DMS114 treated with DMSO at 0.1 percent for 48 hours (cell line): ENCODE results near the gene RAPGEF4.
"Not testable (repeated sequence)": the region's sequence is repeated elsewhere in the genome, so short reads cannot be mapped to it uniquely, and the experiment has no call there.

Source experiments
- DNase-seq: peaks from one replicate; lab custom pipeline; 2025; ENCODE audit not compliant: unreplicated experiment; lab: John Stamatoyannopoulos, UW

RAPGEF4 gene

GRCh38 chr2:173090276-173090877, 354.7 kb downstream of the RAPGEF4 start:
- DNase-seq = no peak

GRCh38 chr2:173090973-173091660, 355.5 kb downstream of the RAPGEF4 start:
- DNase-seq = no peak

DNA sequence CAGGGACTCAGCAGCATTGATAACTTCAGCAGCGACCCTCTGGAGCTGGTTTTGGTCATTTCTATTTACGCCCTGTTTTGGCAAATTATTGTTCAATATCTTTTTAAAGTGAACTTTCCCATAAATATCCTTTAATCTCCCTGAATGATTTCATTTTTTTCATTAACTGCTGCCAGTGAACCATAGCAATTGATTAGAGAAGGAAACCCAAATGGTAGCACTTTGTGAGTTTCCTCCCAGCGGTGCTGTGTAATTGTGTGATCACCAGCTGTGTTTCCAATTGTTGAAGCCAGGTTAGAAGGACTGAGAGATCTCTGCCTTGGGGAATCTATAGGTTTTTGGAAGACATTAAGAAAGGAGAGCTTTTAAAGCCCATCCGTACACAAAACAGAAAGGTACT, 356.3 kb downstream of the RAPGEF4 start:
- no peak for DNase-seq

- no peak for DNase-seq
Measured at GRCh38 chr2:173092844-173093402, 357.3 kb downstream of the RAPGEF4 start.

- not testable (repeated sequence) for DNase-seq
Measured at GRCh38 chr2:173093617-173094016, 358.0 kb downstream of the RAPGEF4 start.

- no peak for DNase-seq
Measured at GRCh38 chr2:173094731-173095130, 359.1 kb downstream of the RAPGEF4 start.

GRCh38 chr2:173095356-173095755, 359.7 kb downstream of the RAPGEF4 start:
- DNase-seq = no peak

DNA sequence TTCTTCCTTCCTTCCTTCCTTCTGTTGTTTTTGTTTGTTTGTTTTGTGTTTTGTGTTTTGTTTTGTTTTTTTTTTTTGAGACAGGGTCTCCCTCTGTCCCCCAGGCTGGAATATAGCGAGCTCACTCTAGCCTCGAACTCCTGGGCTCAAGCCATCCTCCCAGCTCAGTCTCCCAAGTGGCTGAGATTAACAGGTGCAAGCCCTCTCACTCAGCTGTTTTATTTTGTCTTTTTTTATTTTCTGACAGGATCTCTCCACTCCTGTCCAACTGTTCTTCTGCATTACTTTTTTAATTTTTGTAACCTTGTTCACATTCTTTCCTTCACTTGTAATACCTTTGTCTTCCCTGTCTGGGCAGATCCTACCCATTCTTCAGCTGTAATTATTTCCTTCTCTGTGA, 363.6 kb downstream of the RAPGEF4 start:
- DNase-seq = no peak

DNA sequence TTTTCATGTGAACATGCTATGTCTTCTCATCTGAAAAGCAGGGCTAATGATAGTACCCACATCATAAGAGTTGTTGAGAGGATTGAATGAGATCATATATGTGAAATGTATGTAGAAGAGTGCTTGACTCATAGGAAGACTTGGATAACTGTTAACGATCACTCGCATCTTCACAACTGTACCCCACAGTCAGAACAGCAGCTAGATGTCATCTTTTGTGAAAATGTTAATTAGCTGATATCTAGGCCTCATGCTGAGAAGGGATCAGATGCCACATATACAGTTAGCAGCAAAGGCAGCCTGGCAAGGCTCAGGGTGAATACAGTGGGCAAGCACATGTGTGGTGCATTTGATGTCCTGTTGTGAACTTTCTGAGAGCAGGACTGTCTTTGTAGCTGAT, 364.2 kb downstream of the RAPGEF4 start:
- no peak for DNase-seq

DNA sequence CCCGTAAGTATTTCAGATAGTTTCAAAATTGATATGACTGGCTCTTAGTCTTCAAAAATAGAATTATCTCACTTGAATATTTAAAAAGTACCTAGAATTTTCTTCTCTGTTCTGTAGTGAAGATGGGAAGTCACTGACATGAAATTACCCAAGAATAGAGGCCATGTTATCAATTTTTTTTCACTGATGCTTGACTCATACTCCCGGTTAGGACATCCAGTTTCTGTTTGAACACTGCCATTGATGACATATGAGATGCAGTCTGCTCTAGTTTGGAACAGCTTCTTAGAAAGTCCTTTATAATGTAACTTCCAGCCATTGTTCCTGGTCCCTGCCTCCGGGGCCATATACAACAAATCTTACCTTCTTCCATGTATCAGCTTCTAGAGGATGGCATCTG, 366.0 kb downstream of the RAPGEF4 start:
- no peak for DNase-seq
